K562 (cell line): ENCODE data around the gene NR1I3. TPM values are rescaled to one million over a fixed set of nuclear protein-coding genes. Genes with fewer than 3 reads are reported as not detected.

Experiments used
- ATF3 ChIP-seq, 2 experiments: fragments of 450-650 bp in 1 of 2; sonication (generic) in 1 of 2; formaldehyde crosslinking in 1 of 2; IDR thresholded peaks in 1 of 2; conservative IDR thresholded peaks in 1 of 2; 2 replicates each; pipeline versions ENCODE4 v1.6.1 to v1.8.1; 2016 to 2023; ENCODE audit warnings: mild to moderate bottlenecking in 2 of 2, moderate library complexity in 2 of 2, inconsistent platforms in 1 of 2, missing genetic modification reagents in 1 of 2
- DPF2 ChIP-seq: fragments of 450-650 bp; IDR thresholded peaks from 2 replicates; pipeline ENCODE4 v1.6.1; 2016
- EP400 ChIP-seq: fragments of 450-650 bp; IDR thresholded peaks from 2 replicates; pipeline ENCODE4 v1.6.1; 2017; ENCODE audit warnings: antibody characterized with exemption, mild to moderate bottlenecking, moderate library complexity
- GABPB1 ChIP-seq: sonication (generic); formaldehyde crosslinking; IDR thresholded peaks from 2 replicates; pipeline ENCODE4 v1.8.0; 2022; ENCODE audit warnings: mild to moderate bottlenecking, missing genetic modification reagents
- GTF2B ChIP-seq: IDR thresholded peaks from 2 replicates; pipeline ENCODE4 v1.6.1; 2011; ENCODE audit not compliant: insufficient read length; ENCODE audit errors: extremely low read depth
- JUN ChIP-seq, 2 experiments: sonication (generic) in 1 of 2; formaldehyde crosslinking in 1 of 2; IDR thresholded peaks; 2 replicates each; pipeline versions ENCODE4 v1.6.1 to v1.8.0; 2012 to 2022; ENCODE audit warnings: borderline replicate concordance in 2 of 2, mild to moderate bottlenecking in 2 of 2, improper control_type of control experiment in 1 of 2, low read depth in 1 of 2, low read length in 1 of 2, missing genetic modification reagents in 1 of 2
- MEF2D ChIP-seq: conservative IDR thresholded peaks from 2 replicates; pipeline ENCODE4 v1.6.1; 2016; ENCODE audit warnings: low read depth, missing genetic modification characterization, missing compliant biosample characterization
- MTA1 ChIP-seq: fragments of 450-650 bp; IDR thresholded peaks from 2 replicates; pipeline ENCODE4 v1.6.1; 2017; ENCODE audit warnings: borderline replicate concordance
- SOX6 ChIP-seq: fragments of 450-650 bp; IDR thresholded peaks from 2 replicates; pipeline ENCODE4 v1.6.1; 2014; ENCODE audit warnings: mild to moderate bottlenecking
- TAF1 ChIP-seq: IDR thresholded peaks from 2 replicates; pipeline ENCODE4 v1.6.1; 2011; ENCODE audit warnings: mild to moderate bottlenecking, low read length, moderate library complexity; ENCODE audit not compliant: insufficient read depth, control insufficient read depth, severe bottlenecking; ENCODE audit errors: extremely low read depth
- TEAD2 ChIP-seq: fragments of 450-650 bp; IDR thresholded peaks from 2 replicates; pipeline ENCODE4 v1.6.1; 2016; ENCODE audit warnings: missing genetic modification characterization, control low read depth, missing compliant biosample characterization
- TRIM28 ChIP-seq: fragments of 450-650 bp; IDR thresholded peaks from 2 replicates; pipeline ENCODE4 v1.6.1; 2017
- VEZF1 ChIP-seq: fragments of 200-800 bp; sonication (Bioruptor generic); IDR thresholded peaks from 2 replicates; pipeline ENCODE4 v1.6.1; 2017; ENCODE audit warnings: missing genetic modification characterization, missing compliant biosample characterization
- ZBTB33 ChIP-seq: sonication (generic); formaldehyde crosslinking; IDR thresholded peaks from 2 replicates; pipeline ENCODE4 v1.8.1; 2023; ENCODE audit warnings: mild to moderate bottlenecking, missing genetic modification reagents
- ZBTB9 ChIP-seq: fragments of 450-650 bp; formaldehyde crosslinking; IDR thresholded peaks from 2 replicates; pipeline ENCODE4 v1.4.0; 2020; ENCODE audit warnings: mild to moderate bottlenecking, moderate library complexity
- ZNF277 ChIP-seq: fragments of 250-450 bp; sonication (Bioruptor Pico); IDR thresholded peaks from 2 replicates; pipeline ENCODE4 v1.8.0; 2022; ENCODE audit warnings: inconsistent platforms, mild to moderate bottlenecking, moderate library complexity, borderline replicate concordance
- ZNF75A ChIP-seq: fragments of 450-650 bp; formaldehyde crosslinking; IDR thresholded peaks from 2 replicates; pipeline ENCODE4 v1.4.0; 2020; ENCODE audit warnings: mild to moderate bottlenecking
- ZNF780A ChIP-seq: fragments of 250-450 bp; sonication (Bioruptor Pico); IDR thresholded peaks from 2 replicates; pipeline ENCODE4 v1.5.0; 2021; ENCODE audit warnings: mild to moderate bottlenecking
- polyA plus RNA-seq, 8 experiments: library from polyadenylated mRNA; depleted of rRNA in 4 of 8; stranded (reverse) in 5 of 8; unstranded in 3 of 8; fragments of >200 nt; fragmentation: Nextera tagmentation in 2 of 8; fragmentation: Illumina TruSeq in 1 of 8; extraction: Ambion mirVana in 2 of 8; extraction: Trizol in 1 of 8; gene quantifications; 2 replicates each; pipeline versions ENCODE4 v1.2.1 to v1.2.3, GENCODE V29; 2011 to 2014; ENCODE audit warnings: inconsistent platforms in 1 of 8, missing spikeins in 1 of 8
- total RNA-seq, 7 experiments: library from RNA; depleted of rRNA in 6 of 7; stranded (reverse); fragments of >200 nt in 6 of 7; fragmentation: Illumina TruSeq in 2 of 7; extraction: Trizol in 2 of 7; gene quantifications; 2 replicates each; pipeline versions ENCODE4 v1.2.1 to v1.2.3, GENCODE V29; 2011 to 2021; ENCODE audit warnings: low replicate concordance in 1 of 7

The NR1I3 gene
- total and polyA plus RNA-seq, 9 of the 15 experiments (the other 6 are each of a cell fraction or from before 2014, with no cell fraction given): 0.11 TPM; not detected in 8

GRCh38 chr1:161200992-161201835 lies 36.8 kb downstream of the NR1I3 start (continued):
- TF ChIP-seq VEZF1 (CRISPR knock-in tag) (no peak; the same call in none of the 2 replicates), TEAD2 (no peak), ZNF780A (CRISPR knock-in tag) (no peak), MTA1 (no peak), TAF1 (no peak), JUN (IDR thresholded peaks at IDR 0.05; ENCODE audit: borderline replicate concordance, low read depth, low read length) (no peak), JUN (CRISPR knock-in tag; IDR thresholded peaks at IDR 0.05; ENCODE audit: borderline replicate concordance) (0 out of 2 replicates have a peak, but pooled peaks have one; percentile 22), DPF2 (no peak), MEF2D (no peak), ATF3 (IDR thresholded peaks at IDR 0.05) (peak; percentile 24; the same call in 1 of the 2 replicates), ATF3 (CRISPR knock-in tag; conservative IDR thresholded peaks at IDR 0.05) (no peak), TRIM28 (no peak), GABPB1 (no peak), SOX6 (0 out of 2 replicates have a peak, but pooled peaks have one; percentile 7), ZNF277 (CRISPR knock-in tag) (no peak), EP400 (no peak), ZBTB9 (CRISPR knock-in tag) (no peak), ZBTB33 (CRISPR knock-in tag) (peak; percentile 45; the same call in 1 of the 2 replicates), ZNF75A (CRISPR knock-in tag) (no peak), GTF2B (no peak)
